Activated CD4-positive, alpha-beta T cell treated with anti-CD3 and anti-CD28 coated beads, Interleukin-2, amount 50 U/mL, for 1 hour (primary cell): ENCODE data around the gene IRF1.
A peak's percentile ranks its signal among the peaks of the same experiment; 100 is the strongest.

Experiments used
- DNase-seq: peaks from one replicate; pipeline ENCODE4 v3.0.0-alpha.2; 2020

Gene IRF1

DNA sequence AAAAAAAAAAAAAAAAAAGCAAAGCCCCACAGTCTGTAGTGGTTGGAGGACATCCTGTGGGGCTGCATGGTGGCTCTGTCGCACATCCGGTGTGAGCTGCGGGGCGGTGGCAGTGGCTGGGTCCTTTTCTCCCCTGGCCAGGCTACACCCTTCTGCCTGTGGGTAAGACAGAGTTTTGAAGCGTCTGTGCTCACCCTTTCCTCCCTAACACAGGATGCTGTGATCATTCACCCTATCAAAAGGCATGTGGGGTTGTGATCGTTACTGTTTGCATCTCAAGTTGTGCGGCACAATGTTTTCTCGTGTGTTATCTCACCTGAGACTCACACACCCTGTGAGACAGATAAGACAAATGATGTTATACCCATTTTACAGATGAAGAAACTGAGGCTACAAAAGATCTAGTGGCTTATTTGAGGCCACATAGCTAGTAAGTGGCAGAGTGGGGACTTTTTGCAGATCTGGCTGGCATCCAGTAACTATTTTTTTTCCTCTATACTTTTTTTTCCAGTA lies 17.5 kb downstream of the IRF1 start:
- peak; percentile 83 for DNase-seq

DNA sequence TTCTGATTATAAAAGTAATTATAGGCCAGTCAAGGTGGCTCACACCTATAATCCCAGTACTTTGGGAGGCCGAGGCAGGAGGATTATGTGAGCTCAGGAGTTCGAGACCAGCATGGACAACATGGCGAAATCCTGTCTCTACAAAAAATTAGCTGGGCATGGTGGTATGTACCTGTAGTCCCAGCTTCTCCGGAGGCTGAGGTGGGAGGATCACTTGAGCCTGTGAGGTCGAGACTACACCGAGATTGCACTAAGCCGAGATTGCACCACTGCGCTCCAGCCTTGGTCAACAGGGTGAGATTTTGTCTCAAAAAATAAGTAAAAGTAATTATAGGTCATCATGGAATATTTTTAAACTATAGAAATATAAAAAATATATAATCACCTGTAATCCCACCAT lies 18.1 kb downstream of the IRF1 start:
- DNase-seq, result no peak

DNA sequence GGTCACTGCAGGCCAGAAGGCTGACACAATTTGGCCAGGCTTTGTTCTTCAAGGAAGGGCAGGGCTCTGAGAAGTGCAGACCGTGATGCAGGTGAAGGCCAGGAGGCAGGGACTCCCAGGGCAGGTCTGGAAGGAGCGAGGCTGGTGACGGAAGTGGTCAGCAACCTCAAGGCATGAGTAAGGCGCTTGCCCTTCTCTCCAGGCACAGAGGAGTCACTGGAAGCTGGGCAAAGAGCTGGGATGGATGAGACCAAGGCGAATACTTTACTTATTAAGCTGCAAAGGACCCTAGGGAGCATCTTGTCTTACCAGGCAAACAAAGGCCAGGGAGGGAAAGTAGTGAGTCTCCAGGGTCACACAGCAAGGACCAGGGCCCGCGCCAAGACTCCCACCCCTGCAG lies 18.6 kb downstream of the IRF1 start:
- DNase-seq, result no peak

DNA sequence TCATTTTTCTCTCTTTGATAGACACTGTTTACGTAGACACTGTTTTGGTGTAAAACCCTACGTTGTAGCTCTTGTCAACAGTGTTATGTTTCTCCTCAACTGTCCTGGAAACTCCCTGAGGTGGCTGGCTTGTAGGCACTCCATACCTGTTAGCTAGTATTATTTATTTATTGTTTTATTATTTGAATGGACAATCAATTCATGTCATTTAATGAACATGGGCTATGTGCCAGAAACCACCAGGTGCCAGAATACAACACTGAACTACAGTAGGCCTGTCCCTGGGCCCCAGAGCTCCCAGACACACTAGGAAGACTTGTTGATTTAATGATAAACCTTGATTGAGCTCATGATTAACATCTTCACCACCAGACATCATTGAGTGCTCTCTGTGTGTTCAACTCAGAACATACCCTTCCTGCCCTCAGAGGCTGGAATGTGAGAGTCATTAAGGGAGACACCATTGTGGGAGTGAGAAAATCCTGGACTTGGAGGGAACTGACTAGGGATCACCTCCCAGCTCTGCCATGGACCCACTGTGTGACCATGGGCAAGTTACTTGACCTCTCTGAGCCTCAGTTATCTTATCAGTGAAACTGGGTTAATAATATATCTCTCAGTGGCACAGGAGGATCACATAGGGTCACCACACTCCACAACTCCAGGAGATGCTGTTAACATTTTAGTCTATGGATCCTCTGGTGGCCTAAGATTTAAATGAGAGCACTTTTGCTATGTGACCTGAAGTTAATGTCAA lies 19.2 kb downstream of the IRF1 start:
- DNase-seq, result no peak

DNA sequence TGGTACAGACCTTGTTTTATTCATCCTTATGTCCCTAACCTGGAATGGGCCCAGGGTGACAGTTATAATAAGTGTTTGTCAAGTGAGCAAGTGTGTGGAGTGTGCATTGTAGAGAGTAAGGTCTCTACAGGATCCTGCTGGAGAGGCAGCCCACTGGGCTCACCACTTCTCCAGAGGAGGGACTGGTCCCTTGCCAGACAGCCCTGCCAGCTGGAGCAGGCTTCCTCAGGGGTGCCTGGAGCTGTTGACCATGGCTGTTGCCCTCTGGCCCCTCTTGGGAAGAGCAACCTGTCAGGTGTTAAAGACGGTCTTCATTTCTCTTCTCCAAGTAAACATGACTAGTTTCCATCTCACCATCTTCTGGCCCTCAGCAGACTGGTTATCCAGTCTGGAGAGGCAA lies 20.0 kb downstream of the IRF1 start:
- DNase-seq, result no peak

DNA sequence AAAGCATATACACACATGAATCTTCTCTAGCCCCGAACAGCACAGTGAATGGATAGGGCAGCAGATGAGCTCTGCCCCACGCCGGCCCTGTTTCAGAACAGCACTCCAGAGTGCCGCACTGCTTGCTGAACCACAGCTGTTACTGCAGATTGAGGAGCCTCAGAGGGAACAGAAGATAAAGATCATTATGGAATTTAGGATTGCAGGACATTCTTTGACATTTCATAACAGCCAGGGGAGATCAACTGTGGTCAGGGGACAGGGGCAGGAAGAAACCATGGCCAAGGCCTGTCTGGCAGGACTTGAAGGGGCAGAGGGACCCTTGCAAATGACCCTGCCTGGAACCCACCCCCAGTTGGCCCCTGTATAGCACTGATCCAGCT lies 20.6 kb downstream of the IRF1 start:
- no peak for DNase-seq

DNA sequence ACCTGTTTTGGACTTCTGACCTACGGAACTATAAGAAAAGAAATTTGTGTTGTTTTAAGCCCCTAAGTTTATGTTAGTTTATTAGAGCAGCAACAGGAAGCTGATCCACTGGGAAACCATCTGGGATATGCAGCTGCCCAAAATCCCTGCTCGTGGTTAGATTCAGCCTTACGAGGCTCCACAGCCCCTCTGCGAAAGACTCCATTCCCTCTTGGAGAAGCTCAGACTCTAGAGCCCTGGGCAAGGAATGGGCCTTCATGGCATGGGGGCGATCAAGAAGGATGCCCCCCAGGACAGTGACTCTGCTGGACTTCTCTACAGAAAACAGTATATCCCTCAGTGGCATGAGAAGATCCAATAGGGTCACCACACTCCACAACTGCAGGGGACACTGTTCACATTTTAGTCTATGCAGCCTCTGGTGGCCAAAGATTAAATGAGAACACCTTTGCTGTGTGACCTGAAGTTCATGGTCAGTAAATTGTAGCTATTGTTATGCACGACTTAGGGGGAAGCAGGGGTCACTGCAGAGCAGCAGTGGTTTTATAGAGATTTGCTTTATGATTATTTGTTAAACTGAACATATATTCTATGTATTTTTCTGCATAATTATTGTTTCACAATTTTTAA lies 21.1 kb downstream of the IRF1 start:
- DNase-seq, result no peak

DNA sequence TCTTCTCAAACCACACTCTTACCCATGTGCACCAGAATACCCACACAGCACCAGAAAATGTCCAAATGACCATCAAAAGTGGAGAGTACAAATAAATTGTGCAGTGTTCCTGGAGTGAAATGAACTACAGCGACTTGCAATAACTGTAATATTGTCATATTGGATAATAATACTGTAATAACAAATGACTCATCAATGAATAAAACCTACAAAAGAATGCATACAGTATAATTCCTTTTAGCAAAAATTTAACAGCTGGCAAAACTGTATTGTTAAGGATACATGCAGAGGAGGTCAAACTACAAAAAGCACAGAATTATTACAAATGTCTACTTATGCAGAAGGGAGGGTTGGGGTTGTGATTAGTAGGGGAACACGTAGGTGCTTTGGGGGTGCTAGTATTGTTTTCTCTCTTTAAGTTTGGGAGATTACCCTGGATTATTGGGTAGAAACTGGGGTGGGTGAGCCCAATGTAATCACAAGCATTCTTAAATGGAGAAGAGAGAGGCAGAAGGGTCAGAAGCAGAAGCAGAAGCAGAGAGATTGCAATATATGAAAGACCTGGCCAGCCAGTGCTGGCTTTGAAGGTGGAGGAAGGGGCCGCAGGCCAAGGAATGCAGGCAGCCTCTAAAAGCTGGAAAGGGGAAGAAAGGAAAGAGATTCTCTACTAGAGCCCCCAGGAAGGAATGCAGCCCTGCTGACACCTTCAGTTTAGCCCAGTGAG lies 21.8 kb downstream of the IRF1 start:
- DNase-seq, result no peak

DNA sequence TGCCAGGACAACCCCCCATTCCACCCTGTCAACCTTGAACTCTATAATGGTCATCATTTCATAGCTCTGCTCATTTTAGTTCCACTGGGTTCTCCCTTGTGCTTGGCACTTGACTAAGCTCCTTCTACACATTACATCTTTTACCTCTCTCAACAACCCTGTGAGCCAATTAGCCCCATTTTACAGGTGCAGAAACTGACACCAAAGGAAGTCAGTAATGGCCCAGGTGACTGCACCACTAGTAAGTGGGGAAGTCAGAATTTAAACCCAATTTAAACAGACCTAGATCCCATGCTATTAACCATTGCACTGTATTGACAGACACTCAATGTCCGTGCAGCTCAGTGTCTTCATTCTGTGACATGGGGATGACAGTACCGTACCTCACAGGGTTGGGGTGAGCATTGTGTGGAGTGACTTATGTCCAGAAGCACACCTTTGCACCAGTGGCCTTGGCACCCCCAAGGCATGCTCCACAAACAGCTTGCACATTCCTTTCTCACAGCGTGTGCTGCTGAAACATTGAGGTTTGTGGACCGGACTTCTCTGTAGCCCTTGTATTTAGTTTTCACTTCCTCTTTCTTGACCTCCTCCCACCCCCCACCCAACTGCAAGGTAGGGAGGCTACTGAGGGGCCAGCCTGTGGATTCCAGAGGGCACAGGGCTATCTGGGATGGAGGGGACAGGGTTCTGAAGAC lies 23.1 kb downstream of the IRF1 start:
- no peak for DNase-seq

DNA sequence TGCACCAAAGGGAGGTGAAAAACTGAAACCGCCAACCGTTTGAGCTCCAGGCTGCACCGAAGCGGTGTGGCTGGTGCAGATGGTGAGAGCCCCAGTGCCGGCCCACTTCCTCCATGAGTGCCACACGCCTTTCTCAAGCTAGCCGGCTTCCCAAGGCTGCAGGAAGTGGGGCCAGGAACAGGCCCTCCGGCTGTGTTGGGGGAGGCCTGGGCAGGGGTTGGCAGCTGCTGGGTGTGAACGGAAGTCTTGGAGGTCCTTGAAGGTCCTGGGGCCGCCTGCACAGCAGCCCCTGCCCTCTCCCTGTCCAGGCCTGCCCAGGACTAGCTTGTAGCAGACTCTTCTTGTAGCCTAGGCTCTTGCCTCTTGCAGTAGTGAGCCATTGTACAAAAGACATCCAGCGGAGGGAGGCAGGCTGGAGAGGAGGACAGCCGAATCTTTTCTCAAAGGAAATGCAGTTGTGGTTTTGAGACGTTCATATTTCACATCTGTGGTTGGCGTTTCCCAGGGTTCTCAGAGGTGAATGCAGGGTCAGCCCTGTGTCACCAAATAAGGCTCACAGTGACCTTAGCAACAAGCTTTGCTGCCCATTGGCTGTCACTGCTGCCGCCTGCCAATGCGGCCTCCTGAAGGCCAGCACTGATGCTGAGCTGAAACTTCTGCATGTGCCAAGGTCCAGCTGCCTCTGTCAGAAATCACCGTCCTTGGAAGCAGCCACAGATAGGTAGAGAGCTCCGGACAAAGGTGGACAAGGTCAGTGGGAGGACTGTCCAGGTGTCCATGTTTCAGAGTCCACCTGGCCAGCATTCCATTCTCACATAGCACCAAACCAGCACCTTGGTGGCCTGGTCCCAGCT lies 23.9 kb downstream of the IRF1 start:
- DNase-seq, result peak; percentile 70

DNA sequence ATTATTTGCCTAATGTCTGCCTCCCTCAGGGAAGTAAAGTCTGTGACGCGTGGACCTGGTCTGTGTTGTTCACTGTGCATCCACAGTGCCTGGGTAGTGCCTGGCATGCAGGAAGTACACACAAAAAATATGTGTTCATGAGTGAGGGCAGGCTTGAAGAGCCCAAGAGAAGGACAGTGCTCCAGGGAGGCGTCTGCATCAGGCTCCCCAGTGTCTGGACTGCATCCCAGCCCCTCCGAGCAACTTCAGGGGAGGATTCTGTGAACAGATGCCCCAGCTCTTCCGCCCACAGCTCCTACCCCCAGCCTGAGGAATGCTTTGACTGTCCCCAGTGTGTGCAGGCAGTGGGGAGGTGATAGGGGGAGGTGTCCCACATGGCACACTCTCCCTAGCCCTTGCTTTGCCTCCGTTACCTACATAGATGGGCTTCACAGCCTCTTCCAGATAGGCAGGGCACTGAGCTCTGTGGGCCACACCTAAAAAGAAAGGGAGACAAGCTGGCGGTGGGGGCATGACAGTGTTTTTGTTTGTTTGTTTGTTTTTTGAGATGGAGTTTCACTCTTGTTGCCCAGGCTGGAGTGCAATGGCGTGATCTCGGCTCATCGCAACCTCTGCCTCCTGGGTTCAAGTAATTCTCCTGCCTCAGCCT lies 25.4 kb downstream of the IRF1 start:
- DNase-seq, result no peak

DNA sequence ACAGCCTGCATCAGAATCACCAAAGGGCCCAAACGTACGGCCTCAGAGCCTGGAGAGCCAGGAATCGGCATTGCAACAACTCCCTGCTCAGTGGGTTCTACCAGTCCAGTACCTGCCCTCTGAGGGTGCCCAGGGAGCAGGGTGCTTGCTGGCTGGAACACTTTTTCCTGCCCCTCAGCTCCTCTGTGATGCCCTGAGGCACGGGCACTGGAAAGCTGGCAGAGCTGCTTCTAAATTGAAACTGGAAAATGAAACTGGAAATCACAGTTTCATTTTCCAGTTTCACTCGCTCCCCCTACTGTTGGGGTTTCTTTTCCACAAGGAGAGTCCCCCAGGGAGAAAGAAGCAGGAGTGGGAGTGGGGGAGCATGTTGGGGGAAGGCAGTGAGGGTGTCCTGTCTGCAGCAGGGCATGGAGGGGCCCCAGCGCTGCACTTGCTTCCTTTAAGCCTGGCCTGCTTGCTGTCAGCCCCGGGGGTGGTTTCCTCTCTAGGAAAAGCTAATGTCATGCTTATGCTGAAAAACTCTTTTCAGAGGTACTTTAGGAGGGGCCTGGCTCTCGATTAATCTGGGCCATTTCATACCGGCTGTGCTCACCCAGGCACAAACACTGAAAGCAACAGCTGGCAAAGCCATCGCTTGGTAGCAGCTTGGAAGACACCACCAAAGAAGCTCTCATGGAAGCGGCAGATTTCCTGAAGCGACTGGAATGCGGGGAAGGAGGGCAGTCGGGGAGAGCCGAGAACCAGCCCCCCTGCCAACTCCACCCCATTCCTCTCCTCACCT lies 26.2 kb downstream of the IRF1 start:
- no peak for DNase-seq

DNA sequence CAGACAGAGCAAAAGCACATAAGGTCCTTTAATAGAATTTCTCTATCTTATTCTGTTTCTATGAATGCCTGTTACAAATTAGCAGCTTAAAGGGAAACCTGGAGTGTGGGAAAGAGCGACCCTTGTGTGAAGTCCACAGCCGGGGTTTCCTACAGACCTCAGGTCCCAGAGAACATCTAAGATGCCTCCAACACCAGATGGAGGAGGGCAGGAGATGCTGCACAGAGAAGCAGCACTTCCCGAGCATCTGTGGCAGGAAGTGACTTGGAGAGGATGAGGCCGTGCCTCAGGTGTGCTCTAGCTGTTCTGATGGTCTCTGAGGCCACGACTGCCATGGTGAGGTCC lies 26.8 kb downstream of the IRF1 start:
- no peak for DNase-seq

DNA sequence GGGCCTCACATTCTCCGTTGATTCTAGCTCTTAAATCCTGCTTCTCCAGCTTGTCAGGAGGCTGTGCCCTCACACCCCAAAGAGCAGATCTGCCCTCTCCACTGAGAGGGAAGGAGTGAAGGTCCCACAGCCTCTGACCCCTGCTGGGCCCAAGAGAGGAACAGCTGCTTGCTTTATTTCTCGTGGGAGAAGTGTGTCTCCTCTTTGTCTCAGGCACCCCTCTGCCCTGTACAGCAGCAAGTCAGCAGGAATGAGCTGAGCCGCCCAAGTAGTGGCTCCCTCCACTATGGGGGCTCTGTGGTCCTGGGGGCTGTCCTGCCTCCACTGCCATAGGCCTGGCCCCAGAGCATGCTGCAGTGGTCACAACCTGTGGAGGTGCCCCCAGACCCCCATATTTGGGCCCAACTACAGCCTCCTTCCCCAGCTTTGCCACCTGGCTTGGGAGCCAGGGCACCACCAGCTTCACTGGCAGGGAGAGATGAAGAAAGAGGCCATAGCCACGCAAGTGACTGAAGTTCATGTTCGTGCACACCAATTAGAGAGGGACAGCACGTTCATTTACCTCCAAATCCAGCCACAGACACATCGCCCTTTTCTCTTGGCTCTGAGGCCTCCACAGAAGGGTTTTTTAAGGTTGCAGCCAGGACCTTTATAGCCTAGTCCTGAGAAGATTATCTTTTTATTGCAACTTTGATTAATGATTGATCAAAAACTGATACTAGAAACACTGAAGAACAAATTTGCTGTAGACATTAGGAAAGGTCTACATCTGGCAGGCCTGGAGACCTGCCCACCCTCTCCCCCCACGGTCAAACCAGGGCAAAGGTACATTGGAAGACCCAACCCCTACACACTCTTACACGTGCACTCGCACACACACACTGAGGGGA lies 27.5 kb downstream of the IRF1 start:
- DNase-seq, result no peak

DNA sequence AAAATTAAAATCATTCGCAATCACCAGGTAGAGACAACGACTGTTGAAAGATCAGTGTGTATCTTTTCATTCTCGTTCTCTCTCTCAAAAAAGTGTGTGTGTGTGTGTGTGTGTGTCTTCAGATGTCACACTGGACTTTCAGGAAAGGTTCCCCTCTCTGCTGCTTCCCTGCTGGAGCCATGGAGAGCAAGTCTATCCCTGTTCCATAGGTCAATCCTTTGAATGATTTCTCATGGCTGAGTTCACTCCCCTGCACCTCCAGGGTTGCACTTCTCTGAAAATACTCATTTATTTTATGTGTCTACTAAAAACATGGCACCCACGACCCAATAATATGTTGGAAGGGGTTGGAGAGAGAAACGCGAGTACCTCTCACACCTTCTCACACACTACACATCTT lies 28.2 kb downstream of the IRF1 start:
- DNase-seq, result no peak

DNA sequence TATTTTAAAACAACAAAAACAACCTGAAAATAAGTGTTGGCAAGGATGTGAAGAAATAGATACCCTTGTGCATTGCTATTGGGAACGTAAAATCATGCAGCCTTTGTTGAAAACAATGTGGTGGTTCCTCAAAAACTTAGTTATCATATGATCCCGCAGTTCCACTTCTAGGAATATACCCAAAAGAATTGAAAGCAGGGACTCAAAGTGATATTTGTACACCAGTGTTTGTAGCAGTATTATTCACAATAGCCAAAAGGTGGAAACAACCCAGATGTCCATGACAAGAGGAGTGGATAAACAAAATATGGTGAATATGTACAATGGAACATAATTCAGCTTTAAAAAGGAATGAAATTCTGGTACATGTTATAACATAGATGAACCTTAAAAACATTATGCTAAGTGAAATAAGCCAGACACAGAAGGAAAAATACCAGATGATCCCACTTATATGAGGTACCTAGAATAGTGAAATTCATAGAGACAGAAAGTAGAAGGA lies 29.0 kb downstream of the IRF1 start:
- DNase-seq, result no peak

DNA sequence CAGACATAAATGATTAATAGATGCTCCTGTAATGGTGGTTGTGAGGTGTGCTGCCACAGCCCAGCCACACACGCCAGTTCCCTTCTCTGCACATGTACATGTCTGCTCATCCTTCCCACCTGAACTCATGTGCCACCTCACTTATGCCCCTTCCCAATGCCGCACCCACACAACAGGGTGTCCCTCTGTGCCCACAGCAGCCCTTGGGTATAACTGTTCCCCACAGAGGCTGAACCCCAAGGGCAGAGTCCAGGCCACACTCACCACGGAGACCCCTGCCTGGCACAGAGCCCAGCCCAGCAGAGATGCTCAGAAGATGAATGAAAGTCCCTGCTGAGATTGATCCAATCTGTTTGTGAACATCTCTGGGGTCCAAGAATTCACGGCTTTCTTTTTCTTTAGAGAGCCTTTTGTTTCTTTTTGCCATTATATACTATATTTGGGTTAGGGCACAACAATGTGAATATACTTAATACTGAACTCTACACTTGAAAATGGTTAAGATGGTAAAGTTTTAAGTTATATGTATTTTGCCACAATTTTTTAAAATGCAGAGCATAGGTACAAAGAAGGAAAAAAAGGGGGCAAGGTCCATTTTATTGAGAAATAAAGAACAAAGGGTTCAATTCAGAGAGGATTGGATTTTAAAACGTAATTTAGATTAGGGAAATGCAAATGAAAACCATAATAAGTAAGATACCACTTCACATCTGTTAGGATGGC lies 29.6 kb downstream of the IRF1 start:
- no peak for DNase-seq

DNA sequence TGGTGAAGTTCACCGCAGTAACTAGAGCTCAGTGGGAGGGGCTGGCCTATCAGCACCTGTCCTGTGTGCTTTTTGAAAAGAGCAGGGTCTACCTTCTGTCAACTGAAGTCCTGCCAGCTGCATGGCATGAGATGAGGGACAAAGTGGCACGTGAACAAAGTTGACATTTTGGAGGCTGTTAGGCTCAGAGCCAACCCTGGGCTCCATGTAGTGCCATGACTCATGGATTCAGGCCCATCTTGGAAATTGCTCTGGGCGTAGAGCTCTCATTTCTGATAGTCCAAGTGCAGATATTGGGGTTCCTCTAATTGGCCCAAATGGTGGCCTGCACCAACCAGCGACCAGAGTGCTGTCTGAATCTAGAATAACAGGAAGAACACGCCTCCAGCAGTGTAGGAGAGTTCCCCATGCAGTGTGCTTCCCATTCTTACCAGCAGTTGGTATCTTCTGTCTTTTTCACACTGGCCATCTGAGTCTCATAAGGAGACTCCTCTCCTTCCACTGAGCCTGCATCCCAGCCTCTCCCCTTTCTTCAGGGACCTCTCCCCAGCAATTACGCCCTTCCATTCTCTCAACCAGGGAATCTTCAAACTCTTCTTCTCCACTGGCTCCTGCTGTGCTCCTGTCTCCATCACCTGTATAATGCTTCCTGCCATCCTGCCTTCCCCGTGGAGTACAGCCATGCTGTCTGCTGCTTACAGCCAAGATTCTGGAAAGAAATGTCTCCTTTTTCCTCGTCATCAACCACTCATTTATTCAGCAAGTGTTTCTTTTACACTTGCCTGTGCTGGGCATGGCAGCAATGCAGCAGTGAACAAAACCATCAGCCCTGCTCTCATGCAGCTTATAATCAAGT lies 30.4 kb downstream of the IRF1 start:
- no peak for DNase-seq
